CD14-positive monocyte (primary cell): ENCODE measurements around the gene SLC25A11. TPM values are rescaled to one million over a fixed set of nuclear protein-coding genes. Genes with fewer than 3 reads are reported as not detected.

Experiments used
- DNase-seq, 3 donors: peaks; one replicate each; pipeline ENCODE4 v3.0.0-alpha.2; 2011 to 2022
- H2AFZ ChIP-seq: 2 replicates; pipeline ENCODE4 v1.6.0; 2012; ENCODE audit warnings: mild to moderate bottlenecking, low read depth, low read length, inconsistent platforms; ENCODE audit not compliant: insufficient read depth, poor library complexity, severe bottlenecking
- H3K27ac ChIP-seq, 2 donors: 1 replicate in 1 of 2; 2 replicates in 1 of 2; pipeline ENCODE4 v1.5.1; 2012 to 2013; ENCODE audit warnings: low read length in 2 of 2, control low read depth in 1 of 2, inconsistent platforms in 1 of 2, low read depth in 1 of 2, mild to moderate bottlenecking in 1 of 2
- H3K27me3 ChIP-seq, 2 donors: one replicate each; pipeline versions ENCODE4 v1.6.0 to v1.6.1; 2011 to 2013; ENCODE audit warnings: low read length in 2 of 2; ENCODE audit not compliant: control insufficient read depth in 2 of 2, insufficient read depth in 2 of 2
- H3K36me3 ChIP-seq, 2 donors: replicated peaks in 1 of 2; 1 replicate in 1 of 2; 2 replicates in 1 of 2; pipeline versions ENCODE4 v1.5.1 to v1.6.1; 2012 to 2013; ENCODE audit warnings: low read length in 2 of 2, control low read depth in 1 of 2, inconsistent platforms in 1 of 2, mild to moderate bottlenecking in 1 of 2; ENCODE audit not compliant: insufficient read depth in 2 of 2, control insufficient read depth in 1 of 2
- H3K4me1 ChIP-seq, 2 donors: 1 replicate in 1 of 2; 2 replicates in 1 of 2; pipeline versions ENCODE4 v1.5.1 to v1.6.1; 2012 to 2013; ENCODE audit warnings: low read length in 2 of 2, control low read depth in 1 of 2, inconsistent platforms in 1 of 2, mild to moderate bottlenecking in 1 of 2, moderate library complexity in 1 of 2; ENCODE audit not compliant: insufficient read depth in 2 of 2, control insufficient read depth in 1 of 2
- H3K4me2 ChIP-seq: replicated peaks from 2 replicates; pipeline ENCODE3; 2012; ENCODE audit warnings: low read length, moderate library complexity, mild to moderate bottlenecking; ENCODE audit not compliant: poor library complexity, severe bottlenecking; ENCODE audit errors: extremely low read depth
- H3K4me3 ChIP-seq, 3 experiments: fragments of 200-600 bp in 1 of 3; sonication (generic) in 1 of 3; replicated peaks in 1 of 3; 1 replicate in 2 of 3; 2 replicates in 1 of 3; pipeline ENCODE4 v1.5.1; 2011 to 2013; ENCODE audit warnings: low read length in 3 of 3, mild to moderate bottlenecking in 3 of 3, control low read depth in 2 of 3, low read depth in 2 of 3, inconsistent platforms in 1 of 3, moderate library complexity in 1 of 3
- H3K79me2 ChIP-seq: 2 replicates; pipeline ENCODE4 v1.6.0; 2012; ENCODE audit warnings: mild to moderate bottlenecking, control low read depth, inconsistent platforms, low read length, moderate library complexity; ENCODE audit not compliant: insufficient read depth
- H3K9ac ChIP-seq: 2 replicates; pipeline ENCODE4 v1.6.0; 2017; ENCODE audit warnings: low read length, mild to moderate bottlenecking; ENCODE audit not compliant: insufficient read depth, poor library complexity, severe bottlenecking
- H3K9me3 ChIP-seq, 2 donors: replicated peaks in 1 of 2; 1 replicate in 1 of 2; 2 replicates in 1 of 2; pipeline versions ENCODE4 v1.5.1 to v1.6.1; 2012 to 2013; ENCODE audit warnings: low read length in 2 of 2, control low read depth in 1 of 2; ENCODE audit not compliant: control insufficient read depth in 1 of 2, insufficient read depth in 1 of 2
- H4K20me1 ChIP-seq: 2 replicates; pipeline ENCODE4 v1.6.0; 2012; ENCODE audit warnings: mild to moderate bottlenecking, low read length, control low read depth, moderate library complexity; ENCODE audit not compliant: insufficient read depth
- H3K27ac Mint-ChIP-seq, 7 donors: one replicate each; pipeline ENCODE4 v1.8.0; 2020; ENCODE audit warnings: mild to moderate bottlenecking in 7 of 7, mixed read lengths in 7 of 7, moderate library complexity in 6 of 7, inconsistent platforms in 2 of 7
- H3K27me3 Mint-ChIP-seq, 3 donors: one replicate each; pipeline ENCODE4 v1.8.0; 2021 to 2022; ENCODE audit warnings: low read depth in 3 of 3, mild to moderate bottlenecking in 3 of 3, mixed read lengths in 3 of 3, moderate library complexity in 3 of 3, inconsistent platforms in 1 of 3
- H3K36me3 Mint-ChIP-seq, 2 donors: one replicate each; pipeline ENCODE4 v1.8.0; 2020; ENCODE audit warnings: mixed read lengths in 2 of 2, inconsistent platforms in 1 of 2, mild to moderate bottlenecking in 1 of 2
- H3K4me1 Mint-ChIP-seq: one replicate; pipeline ENCODE4 v1.8.0; 2020; ENCODE audit warnings: mild to moderate bottlenecking, mixed read lengths
- H3K4me3 Mint-ChIP-seq, 2 donors: one replicate each; pipeline ENCODE4 v1.8.0; 2020; ENCODE audit warnings: mild to moderate bottlenecking in 2 of 2, mixed read lengths in 2 of 2, moderate library complexity in 1 of 2
- H3K9me3 Mint-ChIP-seq, 7 donors: one replicate each; pipeline ENCODE4 v1.8.0; 2020 to 2022; ENCODE audit warnings: mixed read lengths in 7 of 7, mild to moderate bottlenecking in 6 of 7, moderate library complexity in 6 of 7, inconsistent platforms in 2 of 7
- CTCF ChIP-seq: fragments of 200-600 bp; IDR thresholded peaks from one replicate; pipeline ENCODE4 v1.8.0; 2022; ENCODE audit warnings: antibody characterized with exemption, mild to moderate bottlenecking
- WGBS: methylation state at CpG from one replicate; pipeline ENCODE4 v1.1.5; 2013; ENCODE audit warnings: missing lambda C conversion rate; ENCODE audit not compliant: insufficient coverage; 5-methylcytosine and 5-hydroxymethylcytosine counted together
- intact Hi-C, 2 donors: fragments of 100-400 bp; cut with micrococcal nuclease; formaldehyde crosslinking; loops; one replicate each; pipeline versions ENCODE4 v1.15.0 to v1.15.1; 2023
- polyA plus RNA-seq, 3 donors: library from polyadenylated mRNA; depleted of rRNA in 1 of 3; unstranded in 2 of 3; stranded (reverse) in 1 of 3; fragments of 300-500 nt in 2 of 3; fragments of >200 nt in 1 of 3; fragmentation: Illumina TruSeq in 2 of 3; gene quantifications; 1 replicate in 2 of 3; 2 replicates in 1 of 3; pipeline ENCODE4 v1.2.3, GENCODE V29; 2012 to 2021

Gene SLC25A11
- polyA plus RNA-seq, 3 donors, result 65.2 to 138 (median 111) TPM

GRCh38 chr17:4960279-4960922 is 20.6 kb upstream of the SLC25A11 start:
- H3K79me2 ChIP-seq, result peaks cover 9% of the 10 kb centered on the region
- Mint-ChIP-seq H3K27ac (peak overlapping the region in 2 of 7 donors; percentile 28 to 73), H3K36me3 (peaks cover 29 to 49% of the 10 kb centered on the region in 2 donors), H3K4me3 (no peak overlapping the region), H3K9me3 (peaks cover 0 to 2% (median 0%) of the 10 kb centered on the region in 7 donors), H3K4me1 (peaks cover 20% of the 10 kb centered on the region), H3K27me3 (peaks cover 0 to 2% (median 0%) of the 10 kb centered on the region in 3 donors)
- H3K9ac ChIP-seq, result no peak overlapping the region
- H3K36me3 ChIP-seq, result peaks cover 18 to 21% of the 10 kb centered on the region in 2 donors
- no peaks in the 10 kb centered on the region for H3K9me3 ChIP-seq
- no peaks in the 10 kb centered on the region for H3K27me3 ChIP-seq
- 88% methylated on average over 6 of the region's 9 CpGs for WGBS
- no peak overlapping the region for H3K4me3 ChIP-seq
- H3K4me1 ChIP-seq, result peaks cover 3 to 17% of the 10 kb centered on the region in 2 donors
- no peak overlapping the region for H3K4me2 ChIP-seq
- no peak overlapping the region for H2AFZ ChIP-seq
- no peak for DNase-seq
- intact Hi-C loops, result no loop called here
- no peak overlapping the region for H3K27ac ChIP-seq
- TF ChIP-seq CTCF, result no peak
- H4K20me1 ChIP-seq, result no peaks in the 10 kb centered on the region

- H3K9me3 ChIP-seq, result no peaks in the 10 kb centered on the region
- peaks cover 18 to 21% of the 10 kb centered on the region in 2 donors for H3K36me3 ChIP-seq
- no peak overlapping the region for H3K4me2 ChIP-seq
- no peaks in the 10 kb centered on the region for H4K20me1 ChIP-seq
- no peak for DNase-seq
- 95% methylated on average over 4 of the region's 18 CpGs for WGBS
- H3K79me2 ChIP-seq, result no peaks in the 10 kb centered on the region
- no peak overlapping the region for H3K27ac ChIP-seq
- no peak overlapping the region for H3K4me3 Mint-ChIP-seq
- H3K27me3 Mint-ChIP-seq, result peaks cover 0 to 2% (median 0%) of the 10 kb centered on the region in 3 donors
- H2AFZ ChIP-seq, result no peak overlapping the region
- peaks cover 0 to 10% of the 10 kb centered on the region in 2 donors for H3K4me1 ChIP-seq
- peaks cover 0 to 2% (median 0%) of the 10 kb centered on the region in 7 donors for H3K9me3 Mint-ChIP-seq
- H3K36me3 Mint-ChIP-seq, result peaks cover 26 to 45% of the 10 kb centered on the region in 2 donors
- H3K27ac Mint-ChIP-seq, result peak overlapping the region in 1 of 7 donors; percentile 26
- peaks cover 16% of the 10 kb centered on the region for H3K4me1 Mint-ChIP-seq
- no peak overlapping the region for H3K4me3 ChIP-seq
- intact Hi-C loops, result no loop called here
- H3K27me3 ChIP-seq, result no peaks in the 10 kb centered on the region
- no peak for TF ChIP-seq CTCF
- H3K9ac ChIP-seq, result no peak overlapping the region
These were observed 19.6 kb upstream of the SLC25A11 start for GRCh38 chr17:4959261-4959965.
